ENCODE results near the gene TUBG1. TPM values are rescaled to one million over a fixed set of nuclear protein-coding genes. Genes with fewer than 3 reads are reported as not detected.

Gene TUBG1
- total and polyA plus RNA-seq, 9 of the 15 experiments (the other 6 are each of a cell fraction or from before 2014, with no cell fraction given), result 33.1 to 147 (median 66.0) TPM

DNA sequence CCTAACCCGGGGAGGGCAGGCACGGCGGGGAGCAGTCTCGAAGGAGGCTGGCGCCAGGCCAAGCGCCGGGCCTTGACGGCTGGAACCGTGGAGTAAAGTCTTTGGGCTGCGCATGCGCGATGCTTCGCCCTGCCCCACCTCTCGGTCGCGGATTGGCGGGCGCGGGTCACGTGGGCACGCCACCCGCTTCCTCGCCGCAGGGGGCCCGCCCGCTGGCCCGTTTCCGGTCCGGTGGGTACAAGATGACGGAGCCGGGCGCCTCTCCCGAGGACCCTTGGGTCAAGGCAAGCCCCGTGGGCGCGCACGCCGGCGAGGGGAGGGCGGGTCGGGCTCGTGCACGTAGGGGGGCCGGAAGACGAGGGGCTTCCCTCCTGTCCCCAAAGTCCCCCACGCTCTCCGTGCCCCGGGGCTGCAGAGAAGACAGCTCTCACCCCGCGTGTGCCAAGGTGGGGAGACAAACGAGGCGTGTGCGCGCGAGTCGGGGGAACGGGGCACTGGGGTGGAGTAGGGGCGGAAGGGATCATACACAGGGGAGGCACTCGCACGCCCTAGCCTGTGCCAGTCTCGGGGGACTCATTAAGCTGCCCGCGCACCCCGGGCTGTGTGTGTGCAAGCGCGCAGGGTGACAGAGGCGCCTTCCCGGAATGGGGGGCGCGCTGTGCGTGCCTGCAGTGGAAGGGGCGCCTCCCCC lies 42.5 kb upstream of the TUBG1 start, which contains the start of gene MLX (continued):
- TF ChIP-seq, protein P1, sequence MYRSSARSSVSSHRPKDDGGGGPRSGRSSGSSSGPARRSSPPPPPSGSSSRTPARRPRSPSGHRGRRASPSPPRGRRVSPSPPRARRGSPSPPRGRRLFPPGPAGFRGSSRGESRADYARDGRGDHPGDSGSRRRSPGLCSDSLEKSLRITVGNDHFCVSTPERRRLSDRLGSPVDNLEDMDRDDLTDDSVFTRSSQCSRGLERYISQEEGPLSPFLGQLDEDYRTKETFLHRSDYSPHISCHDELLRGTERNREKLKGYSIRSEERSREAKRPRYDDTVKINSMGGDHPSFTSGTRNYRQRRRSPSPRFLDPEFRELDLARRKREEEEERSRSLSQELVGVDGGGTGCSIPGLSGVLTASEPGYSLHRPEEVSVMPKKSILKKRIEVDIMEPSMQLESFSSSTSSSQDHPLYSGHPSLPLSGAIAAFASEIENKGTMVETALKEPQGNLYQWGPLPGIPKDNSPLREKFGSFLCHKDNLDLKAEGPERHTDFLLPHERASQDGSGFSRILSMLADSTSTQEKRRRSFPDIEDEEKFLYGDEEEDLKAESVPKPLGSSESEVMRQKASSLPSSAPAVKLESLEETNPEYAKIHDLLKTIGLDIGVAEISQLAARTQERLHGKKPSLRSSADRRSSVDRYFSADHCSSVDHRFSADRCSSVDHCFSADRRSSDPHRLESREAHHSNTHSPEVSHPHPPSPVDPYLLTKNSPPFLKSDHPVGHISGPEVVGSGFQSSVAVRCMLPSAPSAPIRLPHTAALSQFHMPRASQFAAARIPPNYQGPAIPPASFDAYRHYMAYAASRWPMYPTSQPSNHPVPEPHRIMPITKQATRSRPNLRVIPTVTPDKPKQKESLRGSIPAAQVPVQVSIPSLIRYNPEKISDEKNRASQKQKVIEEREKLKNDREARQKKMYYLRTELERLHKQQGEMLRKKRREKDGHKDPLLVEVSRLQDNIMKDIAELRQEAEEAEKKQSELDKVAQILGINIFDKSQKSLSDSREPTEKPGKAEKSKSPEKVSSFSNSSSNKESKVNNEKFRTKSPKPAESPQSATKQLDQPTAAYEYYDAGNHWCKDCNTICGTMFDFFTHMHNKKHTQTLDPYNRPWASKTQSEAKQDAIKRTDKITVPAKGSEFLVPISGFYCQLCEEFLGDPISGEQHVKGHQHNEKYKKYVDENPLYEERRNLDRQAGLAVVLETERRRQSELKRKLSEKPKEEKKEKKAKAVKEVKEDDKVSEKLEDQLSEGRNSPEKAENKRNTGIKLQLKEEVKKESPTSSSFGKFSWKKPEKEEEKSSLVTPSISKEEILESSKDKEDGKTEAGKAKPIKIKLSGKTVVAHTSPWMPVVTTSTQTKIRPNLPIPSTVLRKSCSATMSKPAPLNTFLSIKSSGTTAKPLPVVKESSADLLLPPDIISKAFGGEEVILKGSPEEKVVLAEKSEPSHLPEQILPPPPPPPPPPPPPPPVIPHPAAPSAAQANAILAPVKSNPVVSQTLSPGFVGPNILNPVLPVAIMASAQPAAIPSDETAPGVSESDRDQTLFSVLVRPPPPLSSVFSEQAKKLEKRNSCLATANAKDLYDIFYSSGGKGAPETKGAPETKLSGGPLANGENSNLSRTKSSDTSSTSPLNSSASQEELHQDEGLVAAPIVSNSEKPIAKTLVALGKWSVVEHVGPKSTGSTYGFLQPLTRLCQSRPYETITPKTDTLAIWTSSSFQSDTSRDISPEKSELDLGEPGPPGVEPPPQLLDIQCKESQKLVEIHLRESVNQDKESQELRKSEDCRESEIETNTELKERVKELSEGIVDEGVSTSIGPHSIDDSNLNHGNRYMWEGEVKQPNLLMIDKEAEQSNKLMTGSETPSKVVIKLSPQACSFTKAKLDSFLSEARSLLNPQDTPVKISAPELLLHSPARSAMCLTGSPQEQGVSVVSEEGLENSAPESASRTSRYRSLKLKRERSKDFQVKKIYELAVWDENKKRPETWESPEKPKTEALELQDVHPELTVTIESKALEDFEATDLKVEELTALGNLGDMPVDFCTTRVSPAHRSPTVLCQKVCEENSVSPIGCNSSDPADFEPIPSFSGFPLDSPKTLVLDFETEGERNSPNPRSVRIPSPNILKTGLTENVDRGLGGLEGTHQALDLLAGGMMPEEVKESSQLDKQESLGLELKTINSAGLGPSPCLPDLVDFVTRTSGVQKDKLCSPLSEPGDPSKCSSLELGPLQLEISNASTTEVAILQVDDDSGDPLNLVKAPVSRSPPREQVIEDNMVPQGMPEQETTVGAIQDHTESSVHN (IDR thresholded peaks at IDR 0.05; ENCODE audit: borderline replicate concordance in 1 of 2, low read depth in 1 of 2), result no peak
- TF ChIP-seq KAT8 (IDR thresholded peaks at IDR 0.05; ENCODE audit: low read depth) (no peak), NFE2L1 (tag; IDR thresholded peaks at IDR 0.05; ENCODE audit: borderline replicate concordance, low read depth) (no peak), POLR2H (tag; IDR thresholded peaks at IDR 0.05; ENCODE audit: low read depth) (no peak), NR2C1 (IDR thresholded peaks at IDR 0.05) (no peak), NR2C1 (tag; IDR thresholded peaks at IDR 0.05) (no peak), CTBP1 (IDR thresholded peaks at IDR 0.05; ENCODE audit: borderline replicate concordance) (peak; percentile 32; the same call in 1 of the 2 replicates), STAT6 (CRISPR knock-in tag; IDR thresholded peaks at IDR 0.05) (no peak), ZNF668 (CRISPR knock-in tag; IDR thresholded peaks at IDR 0.05) (no peak), SRSF9 (IDR thresholded peaks at IDR 0.05; ENCODE audit: borderline replicate concordance, low read depth, low read length) (no peak), TRIM28 (IDR thresholded peaks at IDR 0.05) (no peak), NCOA4 (IDR thresholded peaks at IDR 0.05; ENCODE audit: partially characterized antibody) (no peak), CC2D1A (IDR thresholded peaks at IDR 0.05) (no peak)
- TF ChIP-seq, protein P2, sequence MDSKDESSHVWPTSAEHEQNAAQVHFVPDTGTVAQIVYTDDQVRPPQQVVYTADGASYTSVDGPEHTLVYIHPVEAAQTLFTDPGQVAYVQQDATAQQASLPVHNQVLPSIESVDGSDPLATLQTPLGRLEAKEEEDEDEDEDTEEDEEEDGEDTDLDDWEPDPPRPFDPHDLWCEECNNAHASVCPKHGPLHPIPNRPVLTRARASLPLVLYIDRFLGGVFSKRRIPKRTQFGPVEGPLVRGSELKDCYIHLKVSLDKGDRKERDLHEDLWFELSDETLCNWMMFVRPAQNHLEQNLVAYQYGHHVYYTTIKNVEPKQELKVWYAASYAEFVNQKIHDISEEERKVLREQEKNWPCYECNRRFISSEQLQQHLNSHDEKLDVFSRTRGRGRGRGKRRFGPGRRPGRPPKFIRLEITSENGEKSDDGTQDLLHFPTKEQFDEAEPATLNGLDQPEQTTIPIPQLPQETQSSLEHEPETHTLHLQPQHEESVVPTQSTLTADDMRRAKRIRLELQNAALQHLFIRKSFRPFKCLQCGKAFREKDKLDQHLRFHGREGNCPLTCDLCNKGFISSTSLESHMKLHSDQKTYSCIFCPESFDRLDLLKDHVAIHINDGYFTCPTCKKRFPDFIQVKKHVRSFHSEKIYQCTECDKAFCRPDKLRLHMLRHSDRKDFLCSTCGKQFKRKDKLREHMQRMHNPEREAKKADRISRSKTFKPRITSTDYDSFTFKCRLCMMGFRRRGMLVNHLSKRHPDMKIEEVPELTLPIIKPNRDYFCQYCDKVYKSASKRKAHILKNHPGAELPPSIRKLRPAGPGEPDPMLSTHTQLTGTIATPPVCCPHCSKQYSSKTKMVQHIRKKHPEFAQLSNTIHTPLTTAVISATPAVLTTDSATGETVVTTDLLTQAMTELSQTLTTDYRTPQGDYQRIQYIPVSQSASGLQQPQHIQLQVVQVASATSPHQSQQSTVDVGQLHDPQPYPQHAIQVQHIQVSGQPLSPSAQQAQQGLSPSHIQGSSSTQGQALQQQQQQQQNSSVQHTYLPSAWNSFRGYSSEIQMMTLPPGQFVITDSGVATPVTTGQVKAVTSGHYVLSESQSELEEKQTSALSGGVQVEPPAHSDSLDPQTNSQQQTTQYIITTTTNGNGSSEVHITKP (IDR thresholded peaks at IDR 0.05; ENCODE audit: partially characterized antibody), result peak; percentile 74
